H1 (cell line): ENCODE results near the gene LSR. TPM values are rescaled to one million over a fixed set of nuclear protein-coding genes. Genes with fewer than 3 reads are reported as not detected.
A peak's percentile ranks its signal among the peaks of the same experiment; 100 is the strongest.

Experiments
- CTCF ChIA-PET: fragments of 300-600 bp; sonication (Branson Sonifier 250); formaldehyde crosslinking; loops from one replicate; lab custom pipeline; 2021; ENCODE audit not compliant: partially characterized antibody; lab: Charles Lee
- POLR2A ChIA-PET: fragments of 300-600 bp; sonication (Branson Sonifier 250); formaldehyde crosslinking; loops from one replicate; lab custom pipeline; 2021; ENCODE audit warnings: inconsistent platforms; ENCODE audit not compliant: partially characterized antibody; lab: Charles Lee
- DNase-seq, 2 experiments: peaks; one replicate each; pipeline versions ENCODE4 v3.0.0 to v3.0.0-alpha.2; 2010 to 2022; ENCODE audit warnings: low spot score in 2 of 2, low read depth in 1 of 2, mixed read lengths in 1 of 2
- FAIRE-seq: peaks from 2 replicates; lab custom pipeline; 2011; peaks lifted over from hg19 to GRCh38; lab: Jason Lieb, UNC
- H2AFZ ChIP-seq: 2 replicates; pipeline ENCODE4 v1.8.1; 2012; ENCODE audit warnings: low read length, inconsistent platforms
- H2AK5ac ChIP-seq: 2 replicates; pipeline ENCODE4 v1.6.1; 2013; ENCODE audit warnings: low read depth, low read length
- H2BK120ac ChIP-seq: replicated peaks from 2 replicates; pipeline ENCODE3; 2013; ENCODE audit warnings: low read depth, low read length, inconsistent platforms
- H2BK12ac ChIP-seq: 2 replicates; pipeline ENCODE4 v1.6.1; 2013; ENCODE audit warnings: low read depth, low read length
- H2BK15ac ChIP-seq: 2 replicates; pipeline ENCODE4 v1.6.1; 2013; ENCODE audit warnings: low read length
- H2BK20ac ChIP-seq: 2 replicates; pipeline ENCODE4 v1.6.1; 2013; ENCODE audit warnings: low read length
- H2BK5ac ChIP-seq: 2 replicates; pipeline ENCODE4 v1.6.1; 2013; ENCODE audit warnings: low read depth, low read length
- H3K14ac ChIP-seq: 2 replicates; pipeline ENCODE4 v1.6.1; 2013; ENCODE audit warnings: inconsistent platforms; ENCODE audit not compliant: insufficient read length
- H3K18ac ChIP-seq: 2 replicates; pipeline ENCODE4 v1.6.1; 2013; ENCODE audit warnings: low read length; ENCODE audit errors: extremely low read depth
- H3K23ac ChIP-seq: 2 replicates; pipeline ENCODE4 v1.6.1; 2013; ENCODE audit warnings: inconsistent platforms; ENCODE audit not compliant: insufficient read length
- H3K23me2 ChIP-seq: 2 replicates; pipeline ENCODE4 v1.6.1; 2013; ENCODE audit warnings: low read depth, low read length
- H3K27ac ChIP-seq: 2 replicates; pipeline ENCODE4 v1.6.1; 2011; ENCODE audit warnings: low read depth, low read length, inconsistent platforms
- H3K27me3 ChIP-seq, 4 experiments: replicated peaks in 1 of 4; 1 replicate in 1 of 4; 2 replicates in 3 of 4; pipeline versions ENCODE4 v1.6.1 to v1.8.1; 2011 to 2013; ENCODE audit warnings: low read length in 3 of 4, mild to moderate bottlenecking in 3 of 4, inconsistent platforms in 2 of 4, mixed read lengths in 2 of 4, moderate library complexity in 1 of 4; ENCODE audit not compliant: control insufficient read depth in 3 of 4, insufficient read depth in 3 of 4; ENCODE audit errors: extremely low read depth in 1 of 4
- H3K36me3 ChIP-seq, 4 experiments: 2 replicates each; pipeline versions ENCODE4 v1.6.1 to v1.8.1; 2011 to 2013; ENCODE audit warnings: mild to moderate bottlenecking in 4 of 4, low read length in 3 of 4, moderate library complexity in 2 of 4, control low read depth in 1 of 4, inconsistent platforms in 1 of 4; ENCODE audit not compliant: insufficient read depth in 4 of 4, control insufficient read depth in 2 of 4
- H3K4ac ChIP-seq: replicated peaks from 2 replicates; pipeline ENCODE3; 2013; ENCODE audit warnings: low read length, low read depth, mixed read lengths, inconsistent platforms; ENCODE audit not compliant: insufficient read length
- H3K4me1 ChIP-seq, 4 experiments: replicated peaks in 1 of 4; 1 replicate in 1 of 4; 2 replicates in 3 of 4; pipeline versions ENCODE4 v1.6.1 to v1.8.1; 2011 to 2013; ENCODE audit warnings: low read length in 3 of 4, inconsistent platforms in 2 of 4, mixed read lengths in 1 of 4; ENCODE audit not compliant: insufficient read depth in 4 of 4, control insufficient read depth in 3 of 4
- H3K4me2 ChIP-seq, 2 experiments: 2 replicates each; pipeline versions ENCODE4 v1.6.1 to v1.8.1; 2011 to 2013; ENCODE audit warnings: low read depth in 2 of 2, low read length in 2 of 2, control low read depth in 1 of 2, inconsistent platforms in 1 of 2, mild to moderate bottlenecking in 1 of 2; ENCODE audit not compliant: insufficient read depth in 1 of 2
- H3K4me3 ChIP-seq, 4 experiments: fragments of 200-600, 300-600 bp in 1 of 4; sonication (generic), shearing (Covaris generic), sonication (Bioruptor Twin) in 1 of 4; 2 replicates each; pipeline versions ENCODE4 v1.5.1 to v1.8.1; 2011 to 2016; ENCODE audit warnings: low read length in 4 of 4, low read depth in 3 of 4, control low read depth in 2 of 4, inconsistent platforms in 2 of 4, mild to moderate bottlenecking in 2 of 4, mixed read lengths in 1 of 4, moderate library complexity in 1 of 4; ENCODE audit not compliant: insufficient read depth in 2 of 4; ENCODE audit errors: extremely low read depth in 1 of 4
- H3K56ac ChIP-seq: replicated peaks from 2 replicates; pipeline ENCODE3; 2013; ENCODE audit warnings: low read depth, mild to moderate bottlenecking, mixed read lengths, low read length, inconsistent platforms; ENCODE audit not compliant: insufficient read length
- H3K79me1 ChIP-seq: 2 replicates; pipeline ENCODE4 v1.6.1; 2013; ENCODE audit warnings: low read depth, low read length, control low read depth
- H3K79me2 ChIP-seq, 2 experiments: 2 replicates each; pipeline versions ENCODE4 v1.6.1 to v1.8.1; 2012 to 2013; ENCODE audit warnings: low read length in 2 of 2, mild to moderate bottlenecking in 2 of 2, inconsistent platforms in 1 of 2; ENCODE audit not compliant: insufficient read depth in 2 of 2, control insufficient read depth in 1 of 2
- H3K9ac ChIP-seq, 4 experiments: replicated peaks in 1 of 4; 1 replicate in 1 of 4; 2 replicates in 3 of 4; pipeline versions ENCODE4 v1.6.1 to v1.8.1; 2011 to 2013; ENCODE audit warnings: low read depth in 3 of 4, low read length in 3 of 4, control low read depth in 2 of 4, mild to moderate bottlenecking in 2 of 4, moderate library complexity in 2 of 4, inconsistent platforms in 1 of 4; ENCODE audit errors: extremely low read depth in 1 of 4
- H3K9me3 ChIP-seq, 2 experiments: 2 replicates each; pipeline versions ENCODE4 v1.6.1 to v1.8.1; 2012 to 2013; ENCODE audit warnings: mild to moderate bottlenecking in 2 of 2, moderate library complexity in 2 of 2, control low read depth in 1 of 2, inconsistent platforms in 1 of 2, low read depth in 1 of 2, low read length in 1 of 2, mixed read lengths in 1 of 2; ENCODE audit not compliant: insufficient read depth in 2 of 2
- H4K20me1 ChIP-seq, 2 experiments: replicated peaks in 1 of 2; 2 replicates each; pipeline versions ENCODE3 to v1.8.1; 2011 to 2013; ENCODE audit warnings: inconsistent platforms in 2 of 2, low read length in 2 of 2, mild to moderate bottlenecking in 1 of 2; ENCODE audit not compliant: insufficient read depth in 2 of 2, control insufficient read depth in 1 of 2
- H4K5ac ChIP-seq: 2 replicates; pipeline ENCODE4 v1.6.1; 2013; ENCODE audit warnings: low read length, low read depth, mixed read lengths, inconsistent platforms; ENCODE audit not compliant: insufficient read length
- H4K8ac ChIP-seq: 2 replicates; pipeline ENCODE4 v1.8.0; 2013; ENCODE audit warnings: mild to moderate bottlenecking, moderate library complexity, low read length, inconsistent platforms; ENCODE audit not compliant: insufficient read depth; ENCODE audit errors: extremely low read depth
- H4K91ac ChIP-seq: replicated peaks from 2 replicates; pipeline ENCODE3; 2013; ENCODE audit warnings: low read length, mixed read lengths, inconsistent platforms; ENCODE audit not compliant: insufficient read length
- ASH2L ChIP-seq: fragments of 200-600, 300-600 bp; sonication (generic); IDR thresholded peaks from one replicate; pipeline ENCODE4 v1.7.1; 2017; ENCODE audit warnings: low read length
- CHD2 ChIP-seq: IDR thresholded peaks from 2 replicates; pipeline ENCODE4 v1.6.1; 2012; ENCODE audit warnings: low read length, improper control_type of control experiment
- GTF2F1 ChIP-seq: IDR thresholded peaks from 2 replicates; pipeline ENCODE4 v1.6.1; 2012; ENCODE audit warnings: low read depth, low read length, improper control_type of control experiment, borderline replicate concordance
- KDM1A ChIP-seq: fragments of 200-600, 300-600 bp; sonication (generic); IDR thresholded peaks from 2 replicates; pipeline ENCODE4 v1.7.1; 2016; ENCODE audit warnings: mild to moderate bottlenecking, low read length, borderline replicate concordance
- NRF1 ChIP-seq: IDR thresholded peaks from 2 replicates; pipeline ENCODE4 v1.6.1; 2011; ENCODE audit warnings: mild to moderate bottlenecking, low read depth, low read length, improper control_type of control experiment
- POLR2A ChIP-seq, 2 experiments: IDR thresholded peaks; 1 replicate in 1 of 2; 2 replicates in 1 of 2; pipeline ENCODE4 v1.6.1; 2011; ENCODE audit warnings: low read depth in 2 of 2, low read length in 2 of 2, mild to moderate bottlenecking in 2 of 2; ENCODE audit errors: control extremely low read depth in 1 of 2
- RFX5 ChIP-seq: IDR thresholded peaks from 2 replicates; pipeline ENCODE4 v1.6.1; 2011; ENCODE audit warnings: low read depth, low read length, improper control_type of control experiment, borderline replicate concordance
- USF2 ChIP-seq: IDR thresholded peaks from 2 replicates; pipeline ENCODE4 v1.6.1; 2011; ENCODE audit warnings: low read length, improper control_type of control experiment
- WGBS, 2 experiments: shearing (Covaris generic) in 1 of 2; methylation state at CpG; one replicate each; pipeline versions ENCODE4 v1.1.6 to v1.1.7; 2013 to 2015; ENCODE audit warnings: low lambda C conversion rate in 2 of 2, mixed read lengths in 2 of 2, inconsistent platforms in 1 of 2, low coverage in 1 of 2, missing lambda C conversion rate in 1 of 2; ENCODE audit not compliant: insufficient replicate concordance in 2 of 2, insufficient coverage in 1 of 2, insufficient read length in 1 of 2; ENCODE audit errors: extremely low coverage in 1 of 2, missing lambda C conversion rate in 1 of 2; 5-methylcytosine and 5-hydroxymethylcytosine counted together
- polyA plus RNA-seq, 7 experiments: library from polyadenylated mRNA; depleted of rRNA in 3 of 7; stranded (reverse) in 5 of 7; unstranded in 2 of 7; fragments of >200 nt in 5 of 7; fragments of 200-250 nt in 2 of 7; gene quantifications; 1 replicate in 5 of 7; 2 replicates in 1 of 7; 4 replicates in 1 of 7; pipeline versions ENCODE4 v1.2.1 to v1.2.3, GENCODE V29; 2011 to 2013; ENCODE audit warnings: missing spikeins in 2 of 7, mixed read lengths in 2 of 7
- total RNA-seq: library from RNA; stranded (reverse); fragmentation: NEBNext Ultra II Directional; extraction: Animal tissue kit (Norgen Biotek cat#: 25700); gene quantifications from 2 replicates; pipeline ENCODE4 v1.2.1, GENCODE V29; 2021
- TF ChIP-seq, protein P1 (sequence below): IDR thresholded peaks from 2 replicates; pipeline ENCODE4 v1.6.1; 2012; ENCODE audit warnings: inconsistent platforms
- TF ChIP-seq, protein P2 (sequence below), 3 experiments: IDR thresholded peaks; 1 replicate in 2 of 3; 2 replicates in 1 of 3; pipeline versions ENCODE4 v1.5.1 to v1.6.1; 2011; ENCODE audit warnings: low read length in 3 of 3, mild to moderate bottlenecking in 3 of 3, inconsistent platforms in 2 of 3, low read depth in 1 of 3, moderate library complexity in 1 of 3; ENCODE audit not compliant: insufficient read depth in 1 of 3; ENCODE audit errors: control extremely low read depth in 1 of 3

LSR gene
- total and polyA plus RNA-seq, 2 of the 8 experiments (the other 6 are each of a cell fraction or from before 2014, with no cell fraction given), result 159 to 186 TPM

- Histone ChIP-seq H3K9me3 (no peaks in the 10 kb centered on the region), H3K27ac (no peak overlapping the region), H3K79me1 (peaks cover 3% of the 10 kb centered on the region; the same call in 1 of the 2 replicates), H4K8ac (no peak overlapping the region), H3K4me3 (no peak overlapping the region), H3K14ac (no peak overlapping the region), H2BK15ac (no peak overlapping the region), H2BK5ac (no peak overlapping the region), H4K5ac (no peak overlapping the region), H3K9ac (no peak overlapping the region; a peak in 1 of 7 replicates), H3K36me3 (no peaks in the 10 kb centered on the region; a peak in 1 of 8 replicates), H2AK5ac (no peak overlapping the region), H2AFZ (no peak overlapping the region), H3K23me2 (peaks cover 4% of the 10 kb centered on the region; the same call in 1 of the 2 replicates), H3K4me1 (peaks cover 0 to 4% (median 0%) of the 10 kb centered on the region in 4 experiments; a peak in 1 of 7 replicates), H3K4ac (no peak overlapping the region), H3K56ac (no peak overlapping the region), H3K4me2 (no peak overlapping the region), H3K18ac (no peak overlapping the region), H2BK120ac (no peak overlapping the region), H4K20me1 (peaks cover 0 to 6% of the 10 kb centered on the region in 2 experiments), H4K91ac (no peak overlapping the region), H2BK12ac (peak overlapping the region; percentile 20; the same call in 1 of the 2 replicates), H2BK20ac (no peak overlapping the region), H3K23ac (no peak overlapping the region), H3K27me3 (0 out of 7 replicates have a peak, but pooled peaks cover 0 to 1% (median 0%) of the 10 kb centered on the region in 4 experiments), H3K79me2 (no peaks in the 10 kb centered on the region)
- ChIA-PET CTCF (interaction anchor here (0.6 kb wide), 1 partner anchor 466 kb away, joined by 3 read pairs; no protein-coding TSS in a partner anchor), POLR2A (no interaction called here)
- FAIRE-seq (no peak), DNase-seq (no peak)
- 69% methylated on average over 5 of the region's 6 CpGs; no CpG with 5 or more reads in 1 of the 2 experiments for WGBS, 2 experiments
- no peak for TF ChIP-seq POLR2A (IDR thresholded peaks at IDR 0.05; ENCODE audit: control extremely low read depth in 1 of 2, low read depth in 2 of 2, low read length in 2 of 2)
- TF ChIP-seq, protein P1, sequence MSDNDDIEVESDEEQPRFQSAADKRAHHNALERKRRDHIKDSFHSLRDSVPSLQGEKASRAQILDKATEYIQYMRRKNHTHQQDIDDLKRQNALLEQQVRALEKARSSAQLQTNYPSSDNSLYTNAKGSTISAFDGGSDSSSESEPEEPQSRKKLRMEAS, result no peak
- TF ChIP-seq KDM1A, result no peak
- TF ChIP-seq RFX5, result no peak
- TF ChIP-seq USF2, result no peak
- TF ChIP-seq GTF2F1, result no peak
- no peak for TF ChIP-seq CHD2
- TF ChIP-seq, protein P2, sequence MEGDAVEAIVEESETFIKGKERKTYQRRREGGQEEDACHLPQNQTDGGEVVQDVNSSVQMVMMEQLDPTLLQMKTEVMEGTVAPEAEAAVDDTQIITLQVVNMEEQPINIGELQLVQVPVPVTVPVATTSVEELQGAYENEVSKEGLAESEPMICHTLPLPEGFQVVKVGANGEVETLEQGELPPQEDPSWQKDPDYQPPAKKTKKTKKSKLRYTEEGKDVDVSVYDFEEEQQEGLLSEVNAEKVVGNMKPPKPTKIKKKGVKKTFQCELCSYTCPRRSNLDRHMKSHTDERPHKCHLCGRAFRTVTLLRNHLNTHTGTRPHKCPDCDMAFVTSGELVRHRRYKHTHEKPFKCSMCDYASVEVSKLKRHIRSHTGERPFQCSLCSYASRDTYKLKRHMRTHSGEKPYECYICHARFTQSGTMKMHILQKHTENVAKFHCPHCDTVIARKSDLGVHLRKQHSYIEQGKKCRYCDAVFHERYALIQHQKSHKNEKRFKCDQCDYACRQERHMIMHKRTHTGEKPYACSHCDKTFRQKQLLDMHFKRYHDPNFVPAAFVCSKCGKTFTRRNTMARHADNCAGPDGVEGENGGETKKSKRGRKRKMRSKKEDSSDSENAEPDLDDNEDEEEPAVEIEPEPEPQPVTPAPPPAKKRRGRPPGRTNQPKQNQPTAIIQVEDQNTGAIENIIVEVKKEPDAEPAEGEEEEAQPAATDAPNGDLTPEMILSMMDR (IDR thresholded peaks at IDR 0.05; ENCODE audit: control extremely low read depth in 1 of 3, insufficient read depth in 1 of 3, low read depth in 1 of 3, low read length in 3 of 3), result no peak
- TF ChIP-seq ASH2L, result no peak
- TF ChIP-seq NRF1, result no peak
These were observed 54.6 kb downstream of the LSR start for GRCh38 chr19:35303357-35303915.
